ENCODE data around the gene EEF1A2.

The EEF1A2 gene

DNA sequence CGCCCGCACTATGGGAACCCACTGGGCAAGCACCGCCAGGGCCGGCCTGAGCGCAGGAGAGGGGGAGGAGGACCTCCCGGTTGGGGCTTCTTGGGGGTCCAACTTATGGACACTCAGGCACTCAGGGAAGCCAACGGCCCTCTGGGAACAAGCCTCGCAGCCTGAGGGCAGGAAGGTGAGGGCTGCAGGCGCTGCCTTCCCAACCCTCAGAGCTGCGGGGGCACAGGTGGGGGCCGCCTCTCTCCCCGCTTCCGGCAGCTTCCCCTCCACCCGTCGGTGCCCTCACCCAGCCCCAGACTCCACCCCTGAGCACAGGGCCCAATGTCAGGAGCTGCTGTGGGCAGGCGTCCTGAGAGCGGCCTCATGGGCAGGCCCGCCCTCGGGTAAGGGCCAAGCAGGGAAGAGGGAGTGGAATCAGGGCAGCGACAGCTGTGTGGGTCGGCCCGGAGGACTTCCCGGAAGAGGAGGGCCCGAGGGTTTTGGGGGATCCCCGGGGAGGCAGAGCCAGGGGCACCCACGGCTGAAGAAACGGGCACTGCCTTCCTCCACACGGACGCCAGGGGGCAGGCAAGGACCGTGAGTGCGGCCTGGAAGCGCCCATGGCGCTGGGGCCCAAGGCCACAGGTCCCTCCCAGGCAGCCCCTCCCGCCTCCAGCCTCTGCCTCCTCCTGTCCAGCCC is 38.8 kb upstream of the EEF1A2 start:
- peak in 48 of 56 donors; percentile 7 to 81 (median 44) for DNase-seq

GRCh38 chr20:63536997-63537524 is 38.2 kb upstream of the EEF1A2 start, which contains the start of gene PTK6:
Gene PTK6, minus strand, starts transcription at chr20:63537376. Its CDS starts 62 bp downstream, at chr20:63537314.
- no peak for DNase-seq

GRCh38 chr20:63536241-63536977 is 37.5 kb upstream of the EEF1A2 start:
- no peak for DNase-seq

DNA sequence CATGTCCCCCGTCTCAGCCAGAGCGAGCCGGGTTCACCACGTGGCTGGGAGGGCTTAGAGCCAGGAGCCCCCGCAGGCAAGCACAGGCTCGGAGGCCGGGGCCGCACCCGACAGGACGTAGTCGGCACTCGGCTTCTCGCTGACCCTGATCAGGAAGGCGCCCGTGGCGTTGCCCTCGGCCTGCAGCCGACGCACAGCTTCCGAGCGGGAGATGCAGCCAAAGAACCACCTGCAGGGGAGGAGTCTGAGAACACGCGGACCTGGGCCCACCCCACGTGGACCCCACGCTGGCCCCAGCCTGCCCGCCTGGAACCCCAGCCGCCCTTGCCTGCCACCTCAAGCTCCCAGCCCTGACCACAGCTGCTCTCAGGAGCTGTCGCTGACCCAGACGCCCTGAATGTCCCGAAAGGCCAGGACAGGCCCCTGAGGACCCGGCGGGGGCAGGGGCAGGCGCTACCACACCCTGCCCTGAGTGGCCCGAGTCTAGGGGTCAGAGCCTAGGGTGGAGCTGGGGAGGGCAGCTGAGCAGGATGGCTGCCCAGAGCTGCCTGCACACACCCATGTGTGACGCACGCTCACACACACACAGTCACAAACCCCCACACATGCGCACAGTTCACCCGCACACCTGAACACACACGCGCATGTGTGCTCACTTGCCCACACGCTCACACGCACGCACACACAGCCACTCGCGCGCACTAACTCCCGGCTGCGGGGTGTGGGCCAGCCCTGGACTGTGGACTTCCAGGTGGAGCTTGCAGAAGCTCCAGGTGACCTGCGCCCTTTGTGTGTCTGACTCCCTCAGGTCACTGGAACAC is 36.2 kb upstream of the EEF1A2 start:
- no peak for DNase-seq

GRCh38 chr20:63534427-63534830 is 35.5 kb upstream of the EEF1A2 start:
- no peak for DNase-seq

DNA sequence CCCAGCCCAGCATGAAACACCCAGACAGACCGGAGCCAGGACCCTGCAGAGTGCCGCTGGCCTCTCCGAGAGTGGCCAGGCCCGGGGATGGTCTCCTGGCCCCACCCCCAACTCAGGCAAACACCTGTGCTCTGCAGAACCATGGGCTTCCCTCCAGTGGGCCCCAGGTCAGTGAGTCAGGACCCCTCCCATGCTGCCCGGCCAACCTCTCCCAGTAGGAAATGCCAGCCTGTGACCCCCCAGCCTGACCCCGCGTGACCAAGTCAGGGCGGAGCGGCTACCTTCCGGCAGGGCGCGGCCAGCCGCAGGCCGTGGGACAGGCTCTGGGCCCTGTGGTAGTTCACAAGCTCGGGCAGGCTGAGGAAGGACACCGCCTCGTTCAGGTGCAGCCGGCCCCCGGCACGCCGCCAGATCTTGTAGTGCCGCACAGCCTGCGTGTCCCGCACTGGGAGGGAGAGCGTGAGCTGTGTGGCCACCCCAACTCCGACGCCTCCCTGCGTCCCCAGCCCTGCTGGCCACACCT is 35.0 kb upstream of the EEF1A2 start:
- no peak for DNase-seq

- no peak for DNase-seq
Observed at GRCh38 chr20:63533388-63533787, 34.5 kb upstream of the EEF1A2 start.

GRCh38 chr20:63532449-63532971 is 33.6 kb upstream of the EEF1A2 start:
- no peak for DNase-seq

GRCh38 chr20:63531686-63532448 is 33.0 kb upstream of the EEF1A2 start:
- DNase-seq, result no peak

GRCh38 chr20:63530788-63531160 is 31.9 kb upstream of the EEF1A2 start:
- no peak for DNase-seq

GRCh38 chr20:63529861-63530787 is 31.2 kb upstream of the EEF1A2 start:
- DNase-seq, result no peak

- DNase-seq, result no peak
Observed at GRCh38 chr20:63529180-63529860, 30.4 kb upstream of the EEF1A2 start.

GRCh38 chr20:63527184-63527583 is 28.3 kb upstream of the EEF1A2 start:
- no peak for DNase-seq

GRCh38 chr20:63525971-63526370 is 27.1 kb upstream of the EEF1A2 start:
- DNase-seq, result no peak

DNA sequence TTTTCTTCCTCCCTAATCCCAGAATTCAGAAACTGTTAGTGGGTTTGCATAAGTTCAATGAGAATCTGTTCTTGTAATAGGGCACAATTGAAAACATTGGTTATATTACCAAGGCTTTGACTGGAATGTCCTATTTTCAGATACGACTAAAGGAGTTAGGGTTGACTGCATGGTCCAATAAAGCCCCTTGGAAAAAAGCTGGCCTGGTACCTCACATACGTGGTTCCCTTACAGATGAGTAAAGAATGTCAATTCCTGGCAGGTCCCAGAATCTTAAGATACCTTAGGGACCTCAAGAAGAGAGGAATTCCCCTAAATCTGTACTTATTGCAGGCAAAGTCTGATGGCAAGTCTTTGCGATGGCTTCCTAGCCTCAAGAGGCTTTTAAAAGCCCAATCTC is 26.3 kb upstream of the EEF1A2 start:
- DNase-seq, result no peak

DNA sequence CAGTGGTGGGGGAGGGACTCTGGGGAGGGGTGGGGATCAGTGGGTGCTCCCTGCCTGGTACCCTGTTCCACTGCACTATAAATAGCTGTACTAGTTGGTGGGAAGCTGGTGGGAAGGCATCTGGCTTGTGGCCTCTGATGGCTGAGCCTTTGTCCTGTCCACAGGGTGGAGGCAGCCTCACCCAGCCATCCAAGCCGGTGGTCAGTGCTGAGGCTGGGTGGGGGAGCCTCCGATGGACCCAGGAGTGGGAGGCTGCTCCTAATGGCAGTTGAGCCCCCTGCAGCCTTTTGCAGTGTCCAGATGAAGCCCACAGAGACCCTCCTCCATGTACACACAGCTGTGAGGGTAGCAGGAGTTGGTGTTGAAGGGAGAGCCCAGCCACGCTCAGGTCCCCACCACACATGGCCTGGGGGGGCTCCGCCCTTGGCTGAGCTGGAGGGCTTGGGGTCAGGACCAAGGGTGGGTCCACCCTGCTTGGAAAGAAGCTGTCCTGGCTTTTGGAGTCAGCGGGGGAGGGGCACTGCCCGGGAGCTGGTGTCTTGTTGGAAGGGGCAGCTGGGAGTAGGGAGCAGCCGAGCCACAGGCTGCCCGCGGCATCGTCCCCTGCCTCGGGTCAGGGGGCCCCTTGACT is 24.2 kb upstream of the EEF1A2 start:
- DNase-seq, result no peak

DNA sequence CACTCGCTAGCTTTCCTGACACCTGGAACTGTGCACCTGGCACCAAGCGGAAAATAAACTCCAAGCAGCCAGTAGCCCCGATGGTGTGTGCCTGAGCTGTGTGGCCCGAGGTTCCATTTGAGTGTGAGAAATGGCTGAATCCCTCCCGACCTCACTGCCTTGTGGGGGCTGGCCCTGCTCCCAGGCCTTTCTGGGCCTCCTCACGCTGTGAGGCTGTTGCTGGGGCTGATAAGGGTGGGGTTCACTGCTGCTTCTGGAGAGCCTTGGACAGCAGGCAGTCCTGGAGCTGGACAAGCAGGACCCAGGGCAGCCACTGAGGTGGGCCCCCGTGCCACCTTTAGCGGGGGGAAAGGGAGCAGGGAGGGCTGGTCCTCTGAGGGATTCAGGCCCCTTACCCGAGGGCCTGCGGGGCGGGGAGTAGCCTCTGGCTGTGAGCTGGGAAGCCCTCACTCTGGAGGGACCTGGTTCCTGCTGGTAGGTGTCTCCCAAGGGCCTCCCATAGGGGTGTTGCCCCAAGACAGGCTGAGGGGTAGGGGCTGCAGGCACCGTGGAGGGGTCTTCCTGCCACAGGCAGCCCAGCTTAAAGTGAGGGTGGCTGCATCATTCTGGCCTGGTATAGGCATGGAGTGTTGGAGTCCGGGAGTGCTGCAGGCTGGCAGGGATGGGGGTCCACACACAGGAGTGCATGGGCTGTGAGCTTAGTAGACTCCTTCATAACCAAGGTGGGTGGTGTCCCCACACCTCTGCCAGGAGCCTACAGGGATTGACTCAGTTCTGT is 23.4 kb upstream of the EEF1A2 start:
- no peak for DNase-seq
